HT1080 (cell line): ENCODE results near the gene LONP1. TPM values are rescaled to one million over a fixed set of nuclear protein-coding genes. Genes with fewer than 3 reads are reported as not detected.
"Not testable (repeated sequence)": the region's sequence is repeated elsewhere in the genome, so short reads cannot be mapped to it uniquely, and the experiment has no call there.

Source experiments
- DNase-seq: peaks from one replicate; pipeline ENCODE4 v3.0.0-alpha.2; 2015; ENCODE audit warnings: low read depth
- polyA plus RNA-seq, 2 experiments: library from polyadenylated mRNA; depleted of rRNA; stranded (reverse); fragments of >200 nt; gene quantifications; 2 replicates each; pipeline ENCODE4 v1.2.3, GENCODE V29; 2015
- total RNA-seq: library from RNA; depleted of rRNA; stranded (reverse); fragments of >200 nt; shearing (Covaris generic); gene quantifications from 2 replicates; pipeline ENCODE4 v1.2.3, GENCODE V29; 2014; rRNA removed

LONP1 gene, protein sequence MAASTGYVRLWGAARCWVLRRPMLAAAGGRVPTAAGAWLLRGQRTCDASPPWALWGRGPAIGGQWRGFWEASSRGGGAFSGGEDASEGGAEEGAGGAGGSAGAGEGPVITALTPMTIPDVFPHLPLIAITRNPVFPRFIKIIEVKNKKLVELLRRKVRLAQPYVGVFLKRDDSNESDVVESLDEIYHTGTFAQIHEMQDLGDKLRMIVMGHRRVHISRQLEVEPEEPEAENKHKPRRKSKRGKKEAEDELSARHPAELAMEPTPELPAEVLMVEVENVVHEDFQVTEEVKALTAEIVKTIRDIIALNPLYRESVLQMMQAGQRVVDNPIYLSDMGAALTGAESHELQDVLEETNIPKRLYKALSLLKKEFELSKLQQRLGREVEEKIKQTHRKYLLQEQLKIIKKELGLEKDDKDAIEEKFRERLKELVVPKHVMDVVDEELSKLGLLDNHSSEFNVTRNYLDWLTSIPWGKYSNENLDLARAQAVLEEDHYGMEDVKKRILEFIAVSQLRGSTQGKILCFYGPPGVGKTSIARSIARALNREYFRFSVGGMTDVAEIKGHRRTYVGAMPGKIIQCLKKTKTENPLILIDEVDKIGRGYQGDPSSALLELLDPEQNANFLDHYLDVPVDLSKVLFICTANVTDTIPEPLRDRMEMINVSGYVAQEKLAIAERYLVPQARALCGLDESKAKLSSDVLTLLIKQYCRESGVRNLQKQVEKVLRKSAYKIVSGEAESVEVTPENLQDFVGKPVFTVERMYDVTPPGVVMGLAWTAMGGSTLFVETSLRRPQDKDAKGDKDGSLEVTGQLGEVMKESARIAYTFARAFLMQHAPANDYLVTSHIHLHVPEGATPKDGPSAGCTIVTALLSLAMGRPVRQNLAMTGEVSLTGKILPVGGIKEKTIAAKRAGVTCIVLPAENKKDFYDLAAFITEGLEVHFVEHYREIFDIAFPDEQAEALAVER
- 139 and 153 TPM in 2 replicates for total RNA-seq
- polyA plus RNA-seq (2015; cell fraction: cytosol; rRNA removed): 126 and 131 TPM in 2 replicates
- polyA plus RNA-seq (2015; cell fraction: nucleus; rRNA removed): 195 and 210 TPM in 2 replicates

DNA sequence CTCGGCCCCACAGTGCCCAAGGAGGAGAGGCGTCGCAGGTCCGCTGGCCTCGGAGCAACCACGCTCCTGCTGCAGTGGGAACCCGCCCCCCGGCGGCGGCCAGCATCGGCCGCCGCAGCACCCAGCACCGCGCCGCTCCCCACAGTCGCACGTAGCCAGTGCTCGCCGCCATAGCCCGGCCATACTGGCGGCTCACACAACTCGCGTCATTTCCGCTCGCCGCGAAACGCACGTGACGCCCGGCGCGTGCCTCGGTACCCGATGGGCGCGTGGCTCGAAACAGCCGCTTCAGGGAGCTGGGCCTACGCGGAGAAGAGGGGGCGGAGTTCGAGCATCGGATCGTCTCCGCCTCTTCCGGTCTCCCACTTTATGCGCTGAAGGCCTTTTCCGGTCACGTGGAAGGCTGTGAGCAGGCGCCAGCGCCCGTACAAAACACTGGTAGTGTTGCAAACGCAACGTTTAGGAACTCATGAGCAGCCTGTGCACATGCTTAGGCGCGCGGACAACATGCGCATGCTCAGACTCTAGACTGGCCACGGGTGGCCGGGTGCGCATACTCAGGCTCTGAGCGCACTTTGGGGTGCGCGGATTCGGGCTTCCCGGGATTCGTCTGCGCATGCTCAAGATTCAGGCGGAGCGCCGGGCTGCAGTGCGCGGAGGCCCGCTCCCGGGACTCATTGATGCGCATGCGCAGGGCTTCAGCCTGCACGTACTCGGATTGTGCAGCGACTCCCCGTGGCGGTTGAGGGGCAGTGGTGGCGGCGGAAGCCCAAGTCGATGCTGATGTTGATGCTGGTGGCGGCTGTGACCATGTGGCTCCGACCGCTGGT is at the start of gene LONP1, which contains the start of gene CATSPERD:
TSS of gene LONP1 (minus strand) at position 186 of the 830 bp plus-strand sequence. CDS start at position 172, 14 bp downstream.
TSS of gene CATSPERD (plus strand) at position 677 of the 830 bp plus-strand sequence. CDS start at position 778, 101 bp downstream.
- peak; percentile 99 for DNase-seq

DNA sequence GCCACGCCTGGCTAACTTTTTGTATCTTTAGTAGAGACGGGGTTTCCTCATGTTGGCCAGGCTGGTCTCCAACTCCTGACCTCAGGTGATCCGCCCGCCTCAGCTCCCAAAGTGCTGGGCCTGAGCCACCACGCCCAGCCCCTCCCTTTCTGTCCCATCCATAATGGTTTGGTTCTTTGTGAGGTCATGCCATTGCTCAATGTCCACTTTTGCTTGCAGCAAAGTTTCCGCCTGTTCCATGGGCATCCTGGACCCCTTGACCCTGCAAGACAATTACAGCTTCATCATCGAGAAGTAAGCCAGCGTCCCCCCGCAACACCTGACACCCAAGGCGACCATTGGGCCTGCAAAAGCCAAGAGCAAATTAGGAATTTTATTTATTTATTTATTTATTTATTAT is 48.0 kb upstream of the LONP1 start:
- no peak for DNase-seq

DNA sequence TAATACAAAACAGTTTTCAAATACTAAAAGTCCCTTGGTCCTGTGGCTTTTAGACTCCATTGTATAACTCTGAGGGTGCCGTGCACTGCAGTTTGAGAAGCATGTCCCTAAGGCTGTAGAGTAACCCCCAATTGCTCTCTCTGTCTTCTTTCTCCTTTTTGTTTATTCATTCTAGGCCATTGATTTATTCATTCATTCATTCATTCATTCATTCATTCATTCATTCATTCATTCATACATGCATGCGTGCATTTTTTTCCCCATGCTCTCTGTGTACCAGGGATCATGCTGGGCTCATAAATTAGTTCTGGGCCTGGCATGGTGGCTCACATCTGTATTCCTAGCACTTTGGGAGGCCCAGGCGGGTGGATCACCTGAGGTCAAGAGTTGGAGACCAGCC is 45.3 kb upstream of the LONP1 start:
- no peak for DNase-seq

DNA sequence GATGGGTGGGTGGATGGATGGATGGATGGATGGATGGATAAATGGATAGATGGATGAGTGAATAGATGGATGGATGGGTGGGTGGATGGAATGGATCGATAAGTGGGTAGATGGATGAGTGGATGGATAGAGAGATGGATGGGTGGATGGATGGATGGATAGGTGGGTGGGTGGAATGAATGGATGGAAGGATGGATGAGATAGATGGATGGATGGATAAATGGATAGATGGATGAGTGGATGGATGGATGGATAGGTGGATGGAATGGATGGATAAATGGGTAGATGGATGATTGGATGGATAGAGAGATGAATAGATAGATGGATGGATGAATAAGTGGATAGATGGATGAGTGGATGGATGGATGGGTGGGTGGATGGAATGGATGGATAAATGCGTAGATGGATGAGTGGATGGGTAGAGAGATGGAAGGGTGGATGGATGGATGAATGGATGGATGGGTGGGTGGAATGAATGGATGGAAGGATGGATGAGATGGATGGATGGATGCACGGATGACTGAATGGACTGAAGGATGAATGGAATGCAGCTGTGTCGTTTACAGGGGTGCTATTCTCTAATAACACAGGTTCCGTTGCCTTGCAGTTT is 42.8 kb upstream of the LONP1 start:
- no peak for DNase-seq

DNA sequence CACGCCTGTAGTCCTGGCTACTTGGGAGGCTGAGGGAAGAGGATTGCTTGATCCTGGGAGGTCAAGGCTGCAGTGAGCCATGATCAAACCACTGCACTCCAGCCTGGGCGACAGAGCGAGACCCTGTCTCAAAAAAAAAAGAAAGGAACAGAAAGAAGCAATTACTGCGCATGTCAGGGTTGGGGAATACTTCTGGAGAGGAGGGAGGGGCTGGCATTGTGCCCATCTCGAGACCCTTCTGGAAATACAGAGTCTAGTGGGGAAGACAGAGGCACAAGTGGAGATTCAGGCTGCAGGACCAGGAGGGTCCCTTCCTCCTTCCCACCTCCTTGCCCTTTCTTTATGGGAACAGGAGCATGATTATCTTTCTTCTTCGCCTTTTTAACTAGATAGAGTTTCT is 33.8 kb upstream of the LONP1 start:
- no peak for DNase-seq

- no peak for DNase-seq
Observed at GRCh38 chr19:5751709-5752108, 31.8 kb upstream of the LONP1 start.

DNA sequence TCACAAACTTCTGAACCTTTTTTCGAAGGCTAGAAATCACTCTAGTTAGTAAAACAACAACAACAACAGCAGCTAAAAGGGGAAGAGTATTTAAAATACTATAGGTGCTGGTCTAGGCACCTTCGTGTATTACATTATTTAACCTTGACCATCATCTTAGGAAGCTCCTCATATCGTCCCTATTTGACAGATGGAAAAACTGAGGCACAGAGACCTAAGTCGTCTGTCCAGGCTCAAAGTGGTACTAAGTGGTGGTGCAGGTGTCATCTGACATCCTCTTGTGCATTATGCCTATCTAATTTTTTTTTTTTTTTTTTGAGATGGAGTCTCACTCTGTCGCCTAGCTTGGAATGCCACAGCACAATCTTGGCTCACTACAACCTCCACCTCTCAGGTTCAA is 29.6 kb upstream of the LONP1 start:
- no peak for DNase-seq

- DNase-seq: not testable (repeated sequence)
Observed at GRCh38 chr19:5748920-5749319, 29.0 kb upstream of the LONP1 start.

DNA sequence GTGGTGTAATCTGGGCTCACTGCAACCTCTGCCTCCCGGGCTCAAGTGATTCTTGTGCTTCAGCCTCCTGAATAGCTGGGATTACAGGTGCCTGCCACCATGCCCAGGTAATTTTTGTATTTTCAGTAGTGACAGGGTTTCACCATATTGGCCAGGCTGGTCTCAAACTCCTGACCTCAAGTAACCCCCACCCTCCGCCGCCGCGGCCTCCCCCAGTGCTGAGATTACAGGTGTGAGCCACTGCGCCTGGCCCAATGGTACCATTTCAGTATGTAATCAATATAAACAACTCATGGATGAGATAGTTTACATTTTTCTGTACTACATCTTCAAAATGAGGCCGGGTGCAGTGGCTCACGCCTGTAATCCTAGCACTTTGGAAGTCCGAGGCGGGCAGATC is 25.1 kb upstream of the LONP1 start:
- DNase-seq: not testable (repeated sequence)

DNA sequence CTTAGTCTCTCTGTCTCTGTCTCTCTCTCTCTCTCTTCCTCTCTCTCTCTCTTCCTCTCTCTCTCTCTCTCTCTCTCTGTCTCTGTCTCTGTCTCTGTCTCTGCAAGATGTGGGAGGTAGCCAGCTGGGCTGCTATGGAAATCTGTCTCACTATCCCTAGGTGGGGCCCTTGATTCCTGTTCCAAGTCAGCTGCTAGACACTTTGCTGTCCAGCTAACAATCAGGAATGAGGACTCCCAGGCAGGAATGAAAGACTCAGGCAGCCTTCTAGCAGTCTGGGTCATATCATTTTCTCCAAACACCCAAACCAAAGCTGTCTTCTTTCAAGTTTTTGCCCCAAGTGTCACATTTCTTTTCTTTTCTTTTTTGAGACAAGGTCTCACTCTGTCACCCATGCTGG is 23.7 kb upstream of the LONP1 start:
- no peak for DNase-seq

DNA sequence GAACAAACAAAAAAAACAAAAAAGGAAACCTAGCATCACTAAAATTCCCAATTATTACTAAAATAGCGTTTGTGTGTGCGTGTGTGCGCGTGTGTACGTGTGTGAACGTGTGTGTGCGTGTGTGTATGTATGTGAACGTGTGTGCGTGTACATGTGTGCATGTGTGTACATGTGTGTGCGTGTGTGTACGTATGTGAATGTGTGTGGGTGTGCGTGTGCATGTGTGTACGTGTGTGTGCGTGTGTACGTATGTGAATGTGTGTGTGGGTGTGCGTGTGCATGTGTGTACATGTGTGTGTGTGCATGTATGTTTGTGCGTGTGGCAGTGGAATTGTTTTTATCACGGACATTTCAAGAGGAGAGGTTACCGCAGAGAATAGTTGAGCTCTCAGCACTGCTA is 22.1 kb upstream of the LONP1 start:
- DNase-seq: no peak

DNA sequence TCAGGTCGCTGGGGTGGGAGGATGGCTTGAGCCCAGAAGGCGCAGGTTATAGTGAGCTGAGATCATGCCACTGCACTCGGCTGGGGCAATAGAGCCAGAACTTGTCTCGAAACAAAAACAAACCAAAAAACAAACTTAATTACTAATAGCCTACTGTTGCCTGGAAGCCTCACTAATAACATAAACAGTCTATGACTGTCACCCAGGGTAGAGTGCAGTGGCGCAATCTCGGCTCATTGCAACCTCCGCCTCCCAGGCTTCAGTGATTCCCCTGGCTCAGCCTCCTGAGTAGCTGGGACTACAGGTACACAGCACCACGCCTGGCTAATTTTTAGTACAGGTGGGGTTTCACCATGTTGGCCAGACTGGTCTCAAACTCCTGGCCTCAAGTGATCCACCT is 18.5 kb upstream of the LONP1 start:
- no peak for DNase-seq

DNA sequence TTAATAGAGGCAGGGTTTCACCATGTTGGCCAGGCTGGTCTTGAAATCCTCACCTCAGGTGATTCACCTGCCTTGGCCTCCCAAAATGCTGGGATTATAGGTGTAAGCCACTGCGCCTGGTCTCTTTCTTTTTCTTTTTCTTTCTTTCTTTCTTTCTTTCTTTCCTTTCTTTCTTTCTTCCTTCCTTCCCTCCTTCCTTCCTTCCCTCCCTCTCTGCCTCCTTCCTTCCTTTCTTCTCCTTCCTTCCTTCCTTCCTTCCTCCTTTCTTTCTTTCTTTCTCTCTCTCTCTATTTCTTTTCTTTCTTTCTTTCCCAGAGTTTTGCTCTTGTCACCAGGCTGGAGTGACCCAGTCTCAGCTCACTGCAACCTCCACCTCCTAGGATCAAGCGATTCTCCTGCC is 13.2 kb upstream of the LONP1 start:
- not testable (repeated sequence) for DNase-seq

DNA sequence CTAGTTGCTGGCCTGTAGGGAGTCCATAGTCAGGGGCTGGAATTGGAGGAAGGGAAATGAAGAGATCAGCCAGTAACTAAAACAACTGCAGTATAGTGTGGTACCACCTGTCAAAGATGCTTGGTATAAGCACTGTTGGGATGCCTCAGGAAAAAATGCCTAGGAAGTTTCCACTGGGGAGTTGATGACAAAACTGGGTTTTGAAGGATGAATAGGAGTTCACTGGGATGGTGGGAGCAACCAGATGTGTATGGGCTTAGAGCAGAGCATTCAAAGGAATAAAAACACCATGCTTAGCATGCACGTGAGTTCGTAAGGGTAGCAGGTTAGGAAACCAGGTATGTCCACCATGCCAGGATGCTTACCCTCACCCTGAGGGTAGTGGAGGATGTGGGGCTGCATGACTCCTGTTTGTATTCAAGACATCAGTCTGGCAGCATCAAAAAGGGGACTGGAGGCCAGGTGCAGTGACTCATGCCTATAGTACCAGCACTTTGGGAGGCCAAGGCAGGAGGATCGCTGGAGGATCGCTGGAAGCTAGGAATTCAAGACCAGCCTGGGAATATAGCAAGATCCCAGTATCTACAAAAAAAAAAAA is 7.6 kb upstream of the LONP1 start:
- DNase-seq: no peak

DNA sequence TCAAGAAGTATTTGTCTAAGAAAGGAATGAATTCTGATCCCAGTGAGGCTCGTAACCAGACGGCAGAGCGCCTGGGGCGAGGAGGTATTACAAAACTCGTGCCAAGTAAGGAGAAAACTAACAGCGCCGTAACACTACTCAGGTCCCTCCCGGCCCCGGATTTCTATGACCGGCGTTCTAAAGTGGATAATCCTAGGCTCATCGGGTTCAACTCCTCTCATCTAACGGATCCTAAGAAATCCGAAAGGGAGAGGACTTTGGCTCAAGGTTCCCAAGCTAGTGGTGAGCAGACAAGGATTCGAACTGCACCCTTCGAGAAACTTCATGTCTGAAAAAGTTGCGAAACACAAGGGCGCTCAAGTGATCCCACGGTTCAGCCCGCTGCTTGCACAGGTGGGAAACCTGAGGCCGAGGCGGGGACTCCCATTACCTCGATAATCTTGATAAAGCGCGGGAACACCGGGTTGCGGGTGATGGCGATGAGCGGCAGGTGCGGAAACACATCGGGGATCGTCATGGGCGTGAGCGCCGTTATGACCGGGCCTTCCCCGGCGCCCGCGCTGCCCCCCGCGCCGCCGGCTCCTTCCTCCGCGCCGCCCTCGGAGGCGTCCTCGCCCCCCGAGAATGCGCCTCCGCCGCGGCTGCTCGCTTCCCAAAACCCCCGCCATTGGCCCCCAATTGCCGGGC is 529 bp downstream of the LONP1 start:
- no peak for DNase-seq

GRCh38 chr19:5718579-5719273 is 1.2 kb downstream of the LONP1 start:
- peak; percentile 73 for DNase-seq

GRCh38 chr19:5718037-5718578 is 1.8 kb downstream of the LONP1 start:
- DNase-seq: peak; percentile 55

DNA sequence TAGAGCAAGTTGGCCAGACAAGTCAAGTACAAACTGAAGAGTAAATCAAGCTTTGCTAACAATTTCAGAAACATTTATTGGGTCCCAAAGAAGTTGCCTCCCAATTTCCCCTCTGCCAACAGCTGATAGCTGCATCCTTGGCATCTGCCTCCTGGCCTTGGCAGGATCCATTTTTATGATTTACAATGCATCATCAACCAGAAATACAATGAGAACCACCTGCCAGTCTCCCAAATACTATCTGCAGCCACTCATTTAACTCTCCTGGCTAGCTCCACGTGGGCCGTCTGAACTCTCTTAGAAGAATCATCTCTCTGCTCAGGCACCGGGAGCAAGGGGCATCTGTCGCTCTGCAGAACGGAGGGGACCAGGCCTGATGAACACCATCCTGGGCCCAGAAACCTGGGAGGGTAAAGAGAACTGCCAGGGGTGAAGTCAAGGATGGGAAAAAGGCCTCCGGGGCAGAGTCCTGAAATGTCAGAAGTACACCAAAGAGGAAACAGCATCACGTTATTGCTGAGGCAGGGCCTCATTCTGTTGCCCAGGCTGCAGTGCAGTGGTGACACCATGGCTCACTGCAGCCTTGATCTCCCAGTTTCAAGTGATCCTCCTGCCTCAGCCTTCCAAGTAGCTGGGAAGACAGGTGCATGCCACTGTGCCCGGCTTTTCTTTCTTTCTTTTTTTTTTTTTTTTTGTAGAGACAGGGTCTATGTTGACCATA is 2.6 kb downstream of the LONP1 start:
- DNase-seq: no peak
